Kidney tubule cell (primary cell): ENCODE measurements around the gene ZIC4.

ENCODE experiments used
- DNase-seq: peaks from one replicate; pipeline ENCODE4 v3.0.0-alpha.2; 2018; ENCODE audit warnings: low spot score

ZIC4 gene

GRCh38 chr3:147406028-147406931, at the start of gene ZIC4:
ZIC4 (minus strand) TSS chr3:147406543; CDS start chr3:147402797, 3,746 bp downstream.
- no peak for DNase-seq

GRCh38 chr3:147449669-147450068, 43.3 kb upstream of the ZIC4 start:
- DNase-seq: no peak

- DNase-seq: no peak
These were observed 40.9 kb upstream of the ZIC4 start for GRCh38 chr3:147447224-147447623.

GRCh38 chr3:147431751-147432150, 25.4 kb upstream of the ZIC4 start:
- no peak for DNase-seq

GRCh38 chr3:147428754-147429153, 22.4 kb upstream of the ZIC4 start:
- DNase-seq: no peak

GRCh38 chr3:147428326-147428725, 22.0 kb upstream of the ZIC4 start:
- no peak for DNase-seq

GRCh38 chr3:147427746-147428145, 21.4 kb upstream of the ZIC4 start:
- DNase-seq: no peak

GRCh38 chr3:147426931-147427330, 20.6 kb upstream of the ZIC4 start:
- DNase-seq: no peak

- DNase-seq: no peak
These were observed 19.1 kb upstream of the ZIC4 start for GRCh38 chr3:147425388-147425850.

- no peak for DNase-seq
These were observed 18.4 kb upstream of the ZIC4 start for GRCh38 chr3:147424581-147425387.

GRCh38 chr3:147423798-147424580, 17.6 kb upstream of the ZIC4 start:
- DNase-seq: no peak

GRCh38 chr3:147423537-147423797, 17.1 kb upstream of the ZIC4 start:
- DNase-seq: no peak

- no peak for DNase-seq
These were observed 16.5 kb upstream of the ZIC4 start for GRCh38 chr3:147422601-147423536.

- no peak for DNase-seq
These were observed 15.9 kb upstream of the ZIC4 start for GRCh38 chr3:147422196-147422595.

- DNase-seq: no peak
These were observed 15.0 kb upstream of the ZIC4 start for GRCh38 chr3:147421184-147421912.

GRCh38 chr3:147420353-147421183, 14.2 kb upstream of the ZIC4 start:
- DNase-seq: no peak

- DNase-seq: no peak
These were observed 13.5 kb upstream of the ZIC4 start for GRCh38 chr3:147419781-147420224.

GRCh38 chr3:147418808-147419701, 12.7 kb upstream of the ZIC4 start:
- peak; percentile 30 for DNase-seq
